NCI-H460 (cell line): ENCODE results near the gene SUMO1. TPM values are rescaled to one million over a fixed set of nuclear protein-coding genes. Genes with fewer than 3 reads are reported as not detected.

Source experiments
- DNase-seq: peaks from one replicate; pipeline ENCODE4 v3.0.0-alpha.2; 2016; ENCODE audit warnings: low read depth; ENCODE audit errors: extremely low read depth
- small RNA-seq, 2 experiments: library from RNA; depleted of rRNA; stranded (forward); fragments of <200 nt; gene quantifications; one replicate each; pipeline ENCODE3, GENCODE V24; 2014
- total RNA-seq: library from RNA; depleted of rRNA; stranded (reverse); fragments of >200 nt; shearing (Covaris generic); gene quantifications from 2 replicates; pipeline ENCODE4 v1.2.3, GENCODE V29; 2014; rRNA removed

SUMO1 gene
- total RNA-seq, 1 experiment from 2014 or later: 168 TPM

- DNase-seq: no peak
These were observed 81.0 kb downstream of the SUMO1 start for GRCh38 chr2:202157211-202157990.

Small RNA genes within 50 kb of the gene (small RNA-seq; reads per million reads assigned to genes)
- gene AC079354.2 (0 reads per million in 2 experiments), gene RF00575 (0 reads per million in 2 experiments), gene SNORD70 (31.8 to 648 reads per million in 2 experiments)

Other genes starting within 250 kb of the SUMO1 start
- gene FZD7, start 204.7 kb downstream of the SUMO1 start, total RNA-seq: 16.8 and 17.4 TPM in 2 replicates
- not detected in 2 replicates for gene KIAA2012, start 165.3 kb downstream of the SUMO1 start, total RNA-seq
- gene NOP58, start 27.2 kb upstream of the SUMO1 start, total RNA-seq: 145 and 161 TPM in 2 replicates
- gene BMPR2, start 137.7 kb upstream of the SUMO1 start, total RNA-seq: 11.9 and 12.1 TPM in 2 replicates